ENCODE results near the gene WDFY1. TPM values are rescaled to one million over a fixed set of nuclear protein-coding genes. Genes with fewer than 3 reads are reported as not detected.
A peak's percentile ranks its signal among the peaks of the same experiment; 100 is the strongest.

WDFY1 gene
- total RNA-seq, 4 donors from 2014 or later = 36.9 to 82.0 (median 65.0) TPM

DNA sequence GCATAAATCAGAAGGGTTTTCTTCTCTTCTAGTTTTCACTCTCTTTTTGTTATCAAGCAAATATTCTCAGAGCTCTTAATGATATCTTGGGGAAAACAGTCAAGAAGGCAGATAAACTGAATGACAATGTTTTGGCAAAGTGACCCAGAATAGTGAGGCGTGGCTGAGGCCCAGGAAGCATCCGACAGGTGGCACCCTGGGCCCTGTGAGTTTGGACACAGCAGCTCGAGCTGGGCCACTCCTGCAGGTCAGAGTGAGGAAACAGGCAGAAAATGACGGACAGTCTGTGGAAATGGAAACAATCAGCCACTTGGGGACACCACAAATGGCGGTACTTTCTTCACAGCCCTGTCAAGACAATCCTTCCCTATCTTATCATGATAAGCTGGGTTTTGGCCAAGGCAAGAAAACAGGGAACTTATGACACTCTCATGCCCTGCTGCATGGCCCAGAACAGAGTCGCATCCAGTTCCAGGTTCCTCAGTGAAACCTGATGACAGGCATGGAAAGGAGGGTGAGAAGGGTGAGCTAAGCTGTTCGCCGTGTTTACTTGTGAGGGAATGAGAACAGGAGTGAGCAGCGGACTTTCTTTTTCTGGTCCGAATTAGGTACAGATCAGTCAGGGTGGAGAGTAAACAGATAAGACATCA lies 44.2 kb upstream of the WDFY1 start:
- DNase-seq = peak in 2 of 3 donors; percentile 55 to 61
- Histone ChIP-seq H3K4me1 (peaks cover 0 to 7% (median 0%) of the 10 kb centered on the region in 4 donors), H3K27me3 (no peaks in the 10 kb centered on the region), H3K36me3 (no peaks in the 10 kb centered on the region), H3K27ac (no peak overlapping the region), H3K4me3 (no peak overlapping the region), H3K9me3 (no peaks in the 10 kb centered on the region)
- no peak for TF ChIP-seq POLR2A (IDR thresholded peaks at IDR 0.05)
- TF ChIP-seq, protein P1, sequence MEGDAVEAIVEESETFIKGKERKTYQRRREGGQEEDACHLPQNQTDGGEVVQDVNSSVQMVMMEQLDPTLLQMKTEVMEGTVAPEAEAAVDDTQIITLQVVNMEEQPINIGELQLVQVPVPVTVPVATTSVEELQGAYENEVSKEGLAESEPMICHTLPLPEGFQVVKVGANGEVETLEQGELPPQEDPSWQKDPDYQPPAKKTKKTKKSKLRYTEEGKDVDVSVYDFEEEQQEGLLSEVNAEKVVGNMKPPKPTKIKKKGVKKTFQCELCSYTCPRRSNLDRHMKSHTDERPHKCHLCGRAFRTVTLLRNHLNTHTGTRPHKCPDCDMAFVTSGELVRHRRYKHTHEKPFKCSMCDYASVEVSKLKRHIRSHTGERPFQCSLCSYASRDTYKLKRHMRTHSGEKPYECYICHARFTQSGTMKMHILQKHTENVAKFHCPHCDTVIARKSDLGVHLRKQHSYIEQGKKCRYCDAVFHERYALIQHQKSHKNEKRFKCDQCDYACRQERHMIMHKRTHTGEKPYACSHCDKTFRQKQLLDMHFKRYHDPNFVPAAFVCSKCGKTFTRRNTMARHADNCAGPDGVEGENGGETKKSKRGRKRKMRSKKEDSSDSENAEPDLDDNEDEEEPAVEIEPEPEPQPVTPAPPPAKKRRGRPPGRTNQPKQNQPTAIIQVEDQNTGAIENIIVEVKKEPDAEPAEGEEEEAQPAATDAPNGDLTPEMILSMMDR (IDR thresholded peaks at IDR 0.05) = peak in 3 of 6 experiments; percentile 41 to 49 (median 48)

DNA sequence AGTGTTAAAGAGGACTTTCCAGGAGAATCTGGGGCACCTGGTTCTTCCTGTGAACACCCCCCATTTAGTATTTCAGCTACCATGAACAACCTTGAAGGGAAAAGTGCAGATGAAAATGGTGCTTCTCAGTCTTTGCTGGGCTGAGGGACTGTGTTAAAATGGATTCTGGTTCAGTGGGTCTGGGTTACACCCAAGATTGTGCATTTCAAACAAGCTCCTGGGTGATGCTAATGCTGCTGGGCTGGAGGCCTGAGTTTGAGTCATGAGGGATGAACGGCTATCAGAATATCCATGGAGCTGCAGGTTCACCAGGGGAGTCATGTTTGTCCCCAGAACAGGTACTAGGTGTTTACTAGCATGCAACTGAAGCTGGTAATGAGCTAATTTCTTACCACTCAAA lies 36.1 kb upstream of the WDFY1 start:
- H3K4me1 ChIP-seq = no peaks in the 10 kb centered on the region
- DNase-seq = no peak
- TF ChIP-seq, protein P1 (IDR thresholded peaks at IDR 0.05) = no peak
- TF ChIP-seq POLR2A (IDR thresholded peaks at IDR 0.05) = no peak

DNA sequence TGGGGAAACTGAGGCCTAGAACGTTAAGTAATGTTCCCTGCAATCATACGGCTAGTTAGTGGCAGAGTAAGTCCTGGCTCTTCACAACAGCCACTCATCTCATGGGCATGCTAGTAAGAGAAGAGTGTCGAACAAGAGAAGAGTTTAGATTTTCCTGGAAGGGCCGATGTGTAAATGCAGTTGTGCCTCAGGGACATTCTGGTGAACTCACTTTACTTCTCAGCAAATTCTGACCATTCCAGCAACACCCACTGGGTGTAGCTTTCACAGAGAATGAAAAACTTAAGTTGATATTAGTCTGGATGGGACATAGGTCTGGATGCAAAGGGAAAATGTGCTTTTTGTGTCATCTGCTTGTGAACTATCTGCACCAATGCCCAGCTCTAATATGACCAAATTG lies 35.7 kb upstream of the WDFY1 start:
- TF ChIP-seq, protein P1 (IDR thresholded peaks at IDR 0.05) = no peak
- no peak for TF ChIP-seq POLR2A (IDR thresholded peaks at IDR 0.05)
- Histone ChIP-seq H3K27ac (no peak overlapping the region), H3K9me3 (no peaks in the 10 kb centered on the region), H3K27me3 (no peaks in the 10 kb centered on the region), H3K4me1 (no peaks in the 10 kb centered on the region), H3K36me3 (no peaks in the 10 kb centered on the region), H3K4me3 (no peak overlapping the region)
- DNase-seq = no peak

More for the DNA sequence above, 36.1 kb upstream of the WDFY1 start:
- Histone ChIP-seq H3K27me3 (no peaks in the 10 kb centered on the region), H3K4me3 (no peak overlapping the region), H3K9me3 (no peaks in the 10 kb centered on the region), H3K27ac (no peak overlapping the region), H3K36me3 (no peaks in the 10 kb centered on the region)

DNA sequence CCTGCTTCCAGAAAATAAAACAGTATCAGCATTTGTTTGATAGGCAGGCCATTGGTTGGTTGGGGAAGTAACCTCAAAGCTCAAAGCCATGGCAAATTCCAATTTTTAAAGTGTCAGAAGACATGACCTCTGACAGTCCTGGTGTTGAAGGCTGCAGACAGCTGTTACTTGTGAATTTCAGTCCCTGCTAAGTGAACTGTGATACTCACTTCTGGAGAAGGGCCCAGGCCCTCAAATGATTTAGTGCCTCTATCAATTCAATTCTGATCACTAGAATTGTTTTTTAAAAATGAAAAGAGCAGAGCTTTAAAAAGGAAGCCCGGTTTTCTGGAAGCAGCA lies 35.2 kb upstream of the WDFY1 start:
- H3K27ac ChIP-seq = no peak overlapping the region
- no peak overlapping the region for H3K4me3 ChIP-seq
- no peaks in the 10 kb centered on the region for H3K36me3 ChIP-seq
- H3K27me3 ChIP-seq = no peaks in the 10 kb centered on the region
- no peak for DNase-seq
- TF ChIP-seq, protein P1 (IDR thresholded peaks at IDR 0.05) = no peak
- no peak for TF ChIP-seq POLR2A (IDR thresholded peaks at IDR 0.05)
- no peaks in the 10 kb centered on the region for H3K4me1 ChIP-seq
- no peaks in the 10 kb centered on the region for H3K9me3 ChIP-seq

DNA sequence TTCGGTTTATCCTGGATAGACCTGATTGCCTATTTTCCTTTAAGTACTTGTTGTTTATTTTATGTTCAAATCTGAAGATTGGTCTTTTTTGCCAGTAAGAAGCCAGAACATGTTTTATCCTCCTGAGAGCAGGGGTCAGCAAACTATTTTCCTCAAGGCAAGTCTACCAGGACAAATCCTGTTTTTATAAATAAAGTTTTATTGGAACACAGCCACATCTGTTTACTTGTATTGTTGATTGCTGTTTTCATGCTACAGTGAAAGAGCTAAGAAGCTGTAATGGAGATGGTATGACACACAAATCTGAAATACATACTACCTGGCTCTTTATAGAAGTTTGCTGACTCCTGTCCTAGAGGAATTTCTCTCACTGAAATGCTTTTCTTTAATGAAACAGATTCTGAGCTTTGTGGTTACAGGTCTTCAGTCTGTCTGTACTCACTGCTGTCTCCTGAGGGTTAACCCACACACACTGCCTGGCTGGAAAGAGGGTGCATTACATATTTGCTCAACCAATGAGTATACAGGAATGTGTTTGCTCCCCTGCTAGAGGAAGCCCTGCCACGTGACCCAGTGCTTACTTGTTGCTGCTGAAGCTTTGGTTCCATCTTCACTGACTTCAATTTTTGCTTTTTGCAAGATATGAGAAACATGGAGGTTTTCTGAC lies 34.7 kb upstream of the WDFY1 start:
- Histone ChIP-seq H3K4me1 (no peaks in the 10 kb centered on the region), H3K9me3 (no peaks in the 10 kb centered on the region), H3K27me3 (no peaks in the 10 kb centered on the region), H3K4me3 (no peak overlapping the region), H3K27ac (no peak overlapping the region), H3K36me3 (no peaks in the 10 kb centered on the region)
- TF ChIP-seq, protein P1 (IDR thresholded peaks at IDR 0.05) = no peak
- TF ChIP-seq POLR2A (IDR thresholded peaks at IDR 0.05) = no peak
- no peak for DNase-seq

Data from Peyer's patch (tissue), 4 donors.